ENCODE results near the gene STAG2.
"Not testable (repeated sequence)": the region's sequence is repeated elsewhere in the genome, so short reads cannot be mapped to it uniquely, and the experiment has no call there.

The STAG2 gene

DNA sequence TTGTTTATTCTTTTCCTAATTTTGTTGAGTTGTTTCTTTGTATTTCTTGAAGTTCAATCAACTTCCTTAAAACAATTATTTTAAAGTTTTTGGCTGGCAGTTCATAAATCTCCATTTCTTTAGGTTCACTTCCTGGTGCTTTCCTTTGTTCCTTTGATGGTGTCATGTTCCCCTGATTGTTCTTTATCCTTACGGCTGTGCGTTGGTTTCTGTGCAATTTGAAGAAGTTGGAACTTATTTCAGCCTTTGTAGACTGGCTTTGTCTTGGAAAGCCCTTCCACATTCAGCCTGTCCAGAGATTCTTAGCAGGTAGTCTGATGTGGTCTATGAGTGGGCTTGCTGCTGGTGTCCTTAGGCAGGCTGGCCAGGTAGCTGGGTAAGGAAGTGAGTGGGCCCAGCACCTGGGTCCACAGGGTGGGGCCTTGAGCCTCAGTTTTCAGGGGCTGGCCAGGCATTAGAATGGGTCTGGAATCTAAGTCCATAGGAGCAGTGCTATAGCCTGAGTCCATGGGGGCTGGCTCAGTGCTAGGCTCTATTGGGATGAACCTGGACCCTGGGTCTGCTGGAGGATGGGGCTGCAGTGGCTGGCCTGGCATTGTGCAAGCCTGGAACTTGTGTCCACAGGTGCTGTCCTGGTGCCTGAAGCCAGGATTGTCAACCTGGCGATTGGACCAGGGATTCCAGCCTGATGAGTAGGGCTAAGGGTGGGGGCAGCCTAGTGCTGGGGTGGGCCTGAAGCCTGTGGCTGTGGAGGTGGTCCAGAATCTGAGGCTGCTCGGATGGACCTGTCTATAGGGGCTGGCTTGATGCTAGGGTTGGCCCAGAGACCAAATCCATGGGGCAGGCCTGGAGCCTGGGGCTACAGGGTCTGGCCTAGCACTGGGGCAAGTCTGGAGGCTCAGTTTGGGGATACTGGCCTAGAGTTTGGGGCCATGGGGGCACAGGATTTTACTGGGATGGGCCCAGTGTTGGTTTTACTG, 152.4 kb downstream of the STAG2 start:
- Histone ChIP-seq H4K20me1 (ENCODE audit: insufficient read depth, low read length) (no peaks in the 10 kb centered on the region), H2AFZ (ENCODE audit: low read depth, low read length) (no peak overlapping the region), H3K36me3 (replicated peaks; ENCODE audit: low read depth, low read length) (no peaks in the 10 kb centered on the region), H3K79me2 (ENCODE audit: low read length) (no peaks in the 10 kb centered on the region), H3K4me2 (ENCODE audit: low read length) (no peak overlapping the region), H3K9ac (ENCODE audit: low read length) (no peak overlapping the region), H3K4me1 (ENCODE audit: low read length) (no peaks in the 10 kb centered on the region), H3K9me3 (ENCODE audit: insufficient read depth, low read length) (no peaks in the 10 kb centered on the region), H3K4me3 (ENCODE audit: low read length) (no peak overlapping the region), H3K27ac (ENCODE audit: low read length) (no peak overlapping the region), H3K27me3 (ENCODE audit: low read depth, low read length) (no peaks in the 10 kb centered on the region)
- TF ChIP-seq, protein P1, sequence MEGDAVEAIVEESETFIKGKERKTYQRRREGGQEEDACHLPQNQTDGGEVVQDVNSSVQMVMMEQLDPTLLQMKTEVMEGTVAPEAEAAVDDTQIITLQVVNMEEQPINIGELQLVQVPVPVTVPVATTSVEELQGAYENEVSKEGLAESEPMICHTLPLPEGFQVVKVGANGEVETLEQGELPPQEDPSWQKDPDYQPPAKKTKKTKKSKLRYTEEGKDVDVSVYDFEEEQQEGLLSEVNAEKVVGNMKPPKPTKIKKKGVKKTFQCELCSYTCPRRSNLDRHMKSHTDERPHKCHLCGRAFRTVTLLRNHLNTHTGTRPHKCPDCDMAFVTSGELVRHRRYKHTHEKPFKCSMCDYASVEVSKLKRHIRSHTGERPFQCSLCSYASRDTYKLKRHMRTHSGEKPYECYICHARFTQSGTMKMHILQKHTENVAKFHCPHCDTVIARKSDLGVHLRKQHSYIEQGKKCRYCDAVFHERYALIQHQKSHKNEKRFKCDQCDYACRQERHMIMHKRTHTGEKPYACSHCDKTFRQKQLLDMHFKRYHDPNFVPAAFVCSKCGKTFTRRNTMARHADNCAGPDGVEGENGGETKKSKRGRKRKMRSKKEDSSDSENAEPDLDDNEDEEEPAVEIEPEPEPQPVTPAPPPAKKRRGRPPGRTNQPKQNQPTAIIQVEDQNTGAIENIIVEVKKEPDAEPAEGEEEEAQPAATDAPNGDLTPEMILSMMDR (IDR thresholded peaks at IDR 0.05; ENCODE audit: low read depth, low read length): no peak
- TF ChIP-seq EZH2phosphoT487 (IDR thresholded peaks at IDR 0.05; ENCODE audit: low read depth): no peak

DNA sequence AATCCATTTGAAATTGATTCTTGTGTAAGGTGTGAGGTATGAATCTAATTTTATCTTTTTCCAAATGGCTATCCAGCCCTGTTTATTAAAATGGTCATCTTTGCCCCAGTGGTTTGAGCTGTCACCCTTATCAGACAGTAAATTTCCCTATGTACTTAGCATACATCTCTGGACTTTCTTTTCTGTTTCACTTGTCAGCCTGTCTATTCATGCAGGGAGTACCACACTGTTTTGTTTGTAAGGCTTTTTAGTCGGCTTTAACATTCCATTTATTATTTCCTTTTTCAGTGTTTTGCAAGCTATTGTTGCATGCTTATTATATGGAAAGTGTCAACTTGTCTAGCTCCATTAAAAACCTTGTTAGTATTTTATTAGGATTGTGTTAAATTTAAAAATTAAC, 155.8 kb downstream of the STAG2 start:
- H2AFZ ChIP-seq (ENCODE audit: low read depth, low read length): no peak overlapping the region
- H3K79me2 ChIP-seq (ENCODE audit: low read length): no peaks in the 10 kb centered on the region
- no peaks in the 10 kb centered on the region for H4K20me1 ChIP-seq (ENCODE audit: insufficient read depth, low read length)
- no peaks in the 10 kb centered on the region for H3K36me3 ChIP-seq (replicated peaks; ENCODE audit: low read depth, low read length)
- no peak overlapping the region for H3K27ac ChIP-seq (ENCODE audit: low read length)
- H3K4me1 ChIP-seq (ENCODE audit: low read length): no peaks in the 10 kb centered on the region
- TF ChIP-seq EZH2phosphoT487 (IDR thresholded peaks at IDR 0.05; ENCODE audit: low read depth): no peak
- TF ChIP-seq, protein P1 (IDR thresholded peaks at IDR 0.05; ENCODE audit: low read depth, low read length): no peak
- no peak overlapping the region for H3K4me2 ChIP-seq (ENCODE audit: low read length)
- H3K9me3 ChIP-seq (ENCODE audit: insufficient read depth, low read length): no peaks in the 10 kb centered on the region
- H3K4me3 ChIP-seq (ENCODE audit: low read length): no peak overlapping the region
- no peaks in the 10 kb centered on the region for H3K27me3 ChIP-seq (ENCODE audit: low read depth, low read length)
- H3K9ac ChIP-seq (ENCODE audit: low read length): no peak overlapping the region

DNA sequence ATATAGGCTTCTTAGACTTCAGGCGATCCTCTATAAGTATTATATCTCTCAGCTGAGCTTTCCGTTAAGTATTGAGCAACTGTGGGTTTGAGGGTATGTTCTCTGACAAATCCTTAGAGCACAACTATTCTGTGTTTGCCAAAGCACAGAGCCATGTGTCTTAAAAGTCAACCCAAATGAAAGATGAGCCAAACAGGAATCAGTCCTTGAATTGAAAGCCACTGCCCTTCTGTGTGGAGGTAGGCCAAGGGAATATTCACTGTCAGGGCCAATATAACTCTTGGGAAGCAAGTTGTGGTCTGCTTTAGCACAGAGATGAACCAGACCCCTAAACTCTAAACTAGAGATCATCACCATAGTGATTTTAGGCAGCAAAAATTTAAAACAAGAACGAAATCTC, 164.0 kb downstream of the STAG2 start:
- Histone ChIP-seq H3K36me3 (replicated peaks; ENCODE audit: low read depth, low read length) (no peaks in the 10 kb centered on the region), H3K4me2 (ENCODE audit: low read length) (no peak overlapping the region), H3K4me3 (ENCODE audit: low read length) (no peak overlapping the region), H2AFZ (ENCODE audit: low read depth, low read length) (no peak overlapping the region), H3K9me3 (ENCODE audit: insufficient read depth, low read length) (no peaks in the 10 kb centered on the region), H3K27ac (ENCODE audit: low read length) (no peak overlapping the region), H3K79me2 (ENCODE audit: low read length) (no peaks in the 10 kb centered on the region), H4K20me1 (ENCODE audit: insufficient read depth, low read length) (no peaks in the 10 kb centered on the region), H3K4me1 (ENCODE audit: low read length) (no peaks in the 10 kb centered on the region), H3K27me3 (ENCODE audit: low read depth, low read length) (no peaks in the 10 kb centered on the region), H3K9ac (ENCODE audit: low read length) (no peak overlapping the region)
- TF ChIP-seq, protein P1 (IDR thresholded peaks at IDR 0.05; ENCODE audit: low read depth, low read length): no peak
- no peak for TF ChIP-seq EZH2phosphoT487 (IDR thresholded peaks at IDR 0.05; ENCODE audit: low read depth)

DNA sequence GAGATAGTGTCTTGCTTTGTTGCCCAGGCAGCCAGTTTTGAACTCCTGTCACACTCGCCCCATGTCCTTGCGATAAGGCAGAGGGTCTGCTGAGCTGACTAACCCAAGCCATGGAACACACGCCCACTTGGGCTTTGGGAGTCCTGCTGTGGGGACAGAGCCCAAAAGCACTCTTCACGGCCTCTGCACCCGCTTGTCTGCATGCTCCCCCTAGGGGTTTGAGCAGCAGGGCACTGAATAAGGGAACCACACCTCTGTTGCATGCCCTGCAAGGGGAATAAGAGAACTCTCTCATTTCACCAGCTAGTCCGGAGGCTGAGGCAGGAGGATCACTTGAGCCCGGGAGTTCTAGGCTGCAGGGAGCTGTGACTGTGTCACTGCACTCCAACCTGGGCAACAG, 166.0 kb downstream of the STAG2 start:
- no peaks in the 10 kb centered on the region for H3K36me3 ChIP-seq (replicated peaks; ENCODE audit: low read depth, low read length)
- H3K4me1 ChIP-seq (ENCODE audit: low read length): no peaks in the 10 kb centered on the region
- H3K27me3 ChIP-seq (ENCODE audit: low read depth, low read length): no peaks in the 10 kb centered on the region
- TF ChIP-seq, protein P1 (IDR thresholded peaks at IDR 0.05; ENCODE audit: low read depth, low read length): no peak
- TF ChIP-seq EZH2phosphoT487 (IDR thresholded peaks at IDR 0.05; ENCODE audit: low read depth): no peak
- H3K79me2 ChIP-seq (ENCODE audit: low read length): no peaks in the 10 kb centered on the region
- H3K9ac ChIP-seq (ENCODE audit: low read length): no peak overlapping the region
- no peaks in the 10 kb centered on the region for H4K20me1 ChIP-seq (ENCODE audit: insufficient read depth, low read length)
- no peak overlapping the region for H2AFZ ChIP-seq (ENCODE audit: low read depth, low read length)
- no peak overlapping the region for H3K27ac ChIP-seq (ENCODE audit: low read length)
- H3K9me3 ChIP-seq (ENCODE audit: insufficient read depth, low read length): no peaks in the 10 kb centered on the region
- H3K4me2 ChIP-seq (ENCODE audit: low read length): no peak overlapping the region
- no peak overlapping the region for H3K4me3 ChIP-seq (ENCODE audit: low read length)

DNA sequence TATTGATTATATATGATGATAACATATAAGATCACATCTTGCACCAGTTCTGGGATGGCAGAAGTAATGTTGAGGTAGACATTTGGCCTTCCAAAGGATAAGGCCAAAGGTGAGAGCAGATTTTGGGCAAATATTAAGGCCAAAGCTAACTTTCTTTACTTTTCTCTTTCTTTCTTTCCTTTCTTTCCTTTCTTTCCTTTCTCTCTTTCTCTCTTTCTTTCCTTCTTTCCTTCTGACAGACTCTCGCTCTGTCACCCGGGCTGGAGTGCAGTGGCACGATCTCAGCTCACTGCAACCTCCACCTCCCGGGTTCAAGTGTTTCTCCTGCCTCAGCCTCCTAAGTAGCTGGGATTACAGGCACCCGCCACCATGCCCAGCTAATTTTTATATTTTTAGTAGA, 170.9 kb downstream of the STAG2 start:
- H3K27me3 ChIP-seq (ENCODE audit: low read depth, low read length); H3K4me3 ChIP-seq (ENCODE audit: low read length); H2AFZ ChIP-seq (ENCODE audit: low read depth, low read length); H3K4me1 ChIP-seq (ENCODE audit: low read length); H4K20me1 ChIP-seq (ENCODE audit: insufficient read depth, low read length); H3K27ac ChIP-seq (ENCODE audit: low read length); H3K9me3 ChIP-seq (ENCODE audit: insufficient read depth, low read length); H3K79me2 ChIP-seq (ENCODE audit: low read length); H3K9ac ChIP-seq (ENCODE audit: low read length); H3K4me2 ChIP-seq (ENCODE audit: low read length); H3K36me3 ChIP-seq (replicated peaks; ENCODE audit: low read depth, low read length): not testable (repeated sequence)
